PC-9 (cell line): ENCODE measurements around the gene JARID2. TPM values are rescaled to one million over a fixed set of nuclear protein-coding genes. Genes with fewer than 3 reads are reported as not detected.

ENCODE experiments used
- BruUV-seq: library from RNA; stranded (reverse); fragments of 400-500 nt; replicated peaks from 2 replicates; lab custom pipeline; 2021; lab: Mats Ljungman, UMichigan
- CTCF ChIA-PET: fragments of 300-600 bp; sonication (Branson Sonifier 250); formaldehyde crosslinking; loops from one replicate; lab custom pipeline; 2022; ENCODE audit warnings: antibody characterized with exemption; lab: Charles Lee
- POLR2A ChIA-PET: fragments of 300-600 bp; sonication (Branson Sonifier 250); formaldehyde crosslinking; loops from one replicate; lab custom pipeline; 2022; ENCODE audit warnings: antibody characterized with exemption; ENCODE audit not compliant: unreplicated experiment; lab: Charles Lee
- DNase-seq, 2 experiments: peaks; one replicate each; pipeline versions ENCODE4 v3.0.0 to v3.0.0-alpha.2; 2015 to 2022; ENCODE audit warnings: mixed read lengths in 1 of 2
- H2AFZ ChIP-seq: fragments of 200-600 bp; sonication (generic); 2 replicates; pipeline ENCODE4 v1.8.1; 2017; ENCODE audit warnings: antibody characterized with exemption
- H3F3A ChIP-seq: fragments of 200-600 bp; sonication (generic); 2 replicates; pipeline ENCODE4 v1.8.1; 2017; ENCODE audit warnings: antibody characterized with exemption, mild to moderate bottlenecking, low read depth; ENCODE audit not compliant: insufficient read depth
- H3K27ac ChIP-seq: fragments of 200-600 bp; sonication (generic); 2 replicates; pipeline ENCODE4 v1.6.1; 2016; ENCODE audit warnings: mixed run types
- H3K27me3 ChIP-seq: fragments of 200-600 bp; sonication (generic); 2 replicates; pipeline ENCODE4 v1.6.1; 2016; ENCODE audit warnings: low read depth, mixed run types; ENCODE audit not compliant: insufficient read depth
- H3K36me3 ChIP-seq: fragments of 200-600 bp; sonication (generic); 2 replicates; pipeline ENCODE4 v1.6.1; 2016; ENCODE audit warnings: low read depth, mixed run types
- H3K4me1 ChIP-seq: fragments of 200-600 bp; sonication (generic); replicated peaks from 2 replicates; pipeline ENCODE4 v1.6.1; 2016; ENCODE audit warnings: mixed run types; ENCODE audit not compliant: insufficient read depth
- H3K4me2 ChIP-seq: fragments of 200-600 bp; sonication (generic); 2 replicates; pipeline ENCODE4 v1.6.1; 2017; ENCODE audit warnings: mixed run types
- H3K4me3 ChIP-seq: fragments of 200-600 bp; sonication (generic); 2 replicates; pipeline ENCODE4 v1.6.1; 2016; ENCODE audit warnings: mixed run types
- H3K79me2 ChIP-seq: fragments of 200-600 bp; sonication (generic); 2 replicates; pipeline ENCODE4 v1.6.1; 2017; ENCODE audit warnings: low read depth, mixed run types
- H3K9me2 ChIP-seq: fragments of 200-600 bp; sonication (generic); 2 replicates; pipeline ENCODE4 v1.8.1; 2017; ENCODE audit warnings: mild to moderate bottlenecking; ENCODE audit not compliant: insufficient read depth
- H3K9me3 ChIP-seq: fragments of 200-600 bp; sonication (generic); 2 replicates; pipeline ENCODE4 v1.8.1; 2016; ENCODE audit warnings: low read depth; ENCODE audit not compliant: insufficient read depth
- H4K20me1 ChIP-seq: fragments of 200-600 bp; sonication (generic); 2 replicates; pipeline ENCODE4 v1.8.1; 2017; ENCODE audit not compliant: insufficient read depth
- EZH2 ChIP-seq: fragments of 200-600 bp; sonication (generic); IDR thresholded peaks from 2 replicates; pipeline ENCODE4 v1.8.0; 2017; ENCODE audit warnings: antibody characterized with exemption, low read depth
- intact Hi-C: fragments of 100-400 bp; cut with micrococcal nuclease; formaldehyde crosslinking; loops from one replicate; pipeline ENCODE4 v1.10.0; 2022; ENCODE audit not compliant: unreplicated experiment
- total RNA-seq: library from RNA; stranded (reverse); gene quantifications from 2 replicates; pipeline ENCODE4 v1.2.3, GENCODE V29; 2021
- TF ChIP-seq, protein P1 (sequence below): fragments of 200-600 bp; sonication (generic); conservative IDR thresholded peaks from 2 replicates; pipeline ENCODE4 v1.6.1; 2017; ENCODE audit warnings: mixed run types, antibody characterized with exemption, mild to moderate bottlenecking, moderate library complexity

JARID2 gene
- total RNA-seq, 1 experiment from 2014 or later = 35.0 TPM

DNA sequence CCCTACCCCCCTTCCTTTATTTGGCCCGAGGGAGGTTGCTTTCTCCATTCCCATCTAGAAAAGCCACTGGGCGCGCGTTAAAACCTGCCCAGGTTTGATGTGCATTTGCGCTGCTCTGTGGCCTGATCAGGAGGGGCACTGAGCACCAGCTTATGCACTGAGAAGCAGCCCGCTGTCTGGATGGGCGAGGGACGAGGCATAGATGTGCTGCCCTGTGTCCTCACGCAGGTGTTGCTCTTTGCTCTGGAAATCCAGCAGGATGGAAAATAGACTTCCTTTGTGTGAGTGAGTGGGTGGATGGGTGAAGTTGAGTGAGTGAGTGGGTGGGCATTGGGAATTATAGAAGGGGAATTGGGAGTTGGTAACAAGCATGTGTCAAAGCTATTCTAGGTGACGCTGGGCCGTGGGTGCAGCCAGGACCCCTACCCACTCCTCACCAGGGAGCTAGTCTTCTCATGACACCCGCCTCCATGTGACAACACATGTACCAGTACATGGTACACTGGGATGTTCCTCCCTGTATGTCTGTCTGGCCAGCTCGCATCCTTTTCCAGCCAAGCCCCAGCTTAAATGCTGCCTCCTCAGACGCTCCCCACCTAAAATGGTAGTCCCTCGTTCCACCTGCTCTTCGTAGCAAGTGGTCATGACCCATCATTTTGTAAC, 254.3 kb downstream of the JARID2 start:
- no peak for TF ChIP-seq EZH2
- TF ChIP-seq, protein P1, sequence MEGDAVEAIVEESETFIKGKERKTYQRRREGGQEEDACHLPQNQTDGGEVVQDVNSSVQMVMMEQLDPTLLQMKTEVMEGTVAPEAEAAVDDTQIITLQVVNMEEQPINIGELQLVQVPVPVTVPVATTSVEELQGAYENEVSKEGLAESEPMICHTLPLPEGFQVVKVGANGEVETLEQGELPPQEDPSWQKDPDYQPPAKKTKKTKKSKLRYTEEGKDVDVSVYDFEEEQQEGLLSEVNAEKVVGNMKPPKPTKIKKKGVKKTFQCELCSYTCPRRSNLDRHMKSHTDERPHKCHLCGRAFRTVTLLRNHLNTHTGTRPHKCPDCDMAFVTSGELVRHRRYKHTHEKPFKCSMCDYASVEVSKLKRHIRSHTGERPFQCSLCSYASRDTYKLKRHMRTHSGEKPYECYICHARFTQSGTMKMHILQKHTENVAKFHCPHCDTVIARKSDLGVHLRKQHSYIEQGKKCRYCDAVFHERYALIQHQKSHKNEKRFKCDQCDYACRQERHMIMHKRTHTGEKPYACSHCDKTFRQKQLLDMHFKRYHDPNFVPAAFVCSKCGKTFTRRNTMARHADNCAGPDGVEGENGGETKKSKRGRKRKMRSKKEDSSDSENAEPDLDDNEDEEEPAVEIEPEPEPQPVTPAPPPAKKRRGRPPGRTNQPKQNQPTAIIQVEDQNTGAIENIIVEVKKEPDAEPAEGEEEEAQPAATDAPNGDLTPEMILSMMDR = no peak
- Histone ChIP-seq H3K9me2 (no peaks in the 10 kb centered on the region), H3K79me2 (no peaks in the 10 kb centered on the region), H3K4me3 (no peak overlapping the region), H3K4me2 (no peak overlapping the region), H3K27me3 (no peaks in the 10 kb centered on the region), H3K36me3 (no peaks in the 10 kb centered on the region; the same call in 1 of the 2 replicates), H2AFZ (no peak overlapping the region), H3K27ac (no peak overlapping the region), H3K9me3 (no peaks in the 10 kb centered on the region), H3K4me1 (no peaks in the 10 kb centered on the region), H4K20me1 (peaks cover 6% of the 10 kb centered on the region), H3F3A (no peaks in the 10 kb centered on the region)
- DNase-seq = no peak
- intact Hi-C loops = no loop called here
- BruUV-seq = no TSS peak
- ChIA-PET CTCF (no interaction called here), POLR2A (no interaction called here)

GRCh38 chr6:15500901-15501825, 255.3 kb downstream of the JARID2 start:
- Histone ChIP-seq H3K4me2 (no peak overlapping the region), H3K27me3 (no peaks in the 10 kb centered on the region), H3K79me2 (no peaks in the 10 kb centered on the region), H3K9me2 (no peaks in the 10 kb centered on the region), H3K4me3 (no peak overlapping the region), H3K9me3 (no peaks in the 10 kb centered on the region), H3K27ac (no peak overlapping the region), H3K4me1 (no peaks in the 10 kb centered on the region), H3K36me3 (no peaks in the 10 kb centered on the region; the same call in 1 of the 2 replicates), H3F3A (no peaks in the 10 kb centered on the region), H4K20me1 (peaks cover 6% of the 10 kb centered on the region), H2AFZ (no peak overlapping the region)
- ChIA-PET POLR2A (no interaction called here), CTCF (no interaction called here)
- no peak for DNase-seq
- intact Hi-C loops = no loop called here
- BruUV-seq = no TSS peak
- TF ChIP-seq EZH2 = no peak
- TF ChIP-seq, protein P1 = no peak

- H3K27me3 ChIP-seq = no peaks in the 10 kb centered on the region
- H3K4me3 ChIP-seq = no peak overlapping the region
- peaks cover 6% of the 10 kb centered on the region for H4K20me1 ChIP-seq
- POLR2A ChIA-PET = no interaction called here
- DNase-seq = no peak
- H2AFZ ChIP-seq = no peak overlapping the region
- no peaks in the 10 kb centered on the region for H3K79me2 ChIP-seq
- H3K27ac ChIP-seq = no peak overlapping the region
- no peaks in the 10 kb centered on the region for H3F3A ChIP-seq
- H3K9me2 ChIP-seq = no peaks in the 10 kb centered on the region
- H3K4me1 ChIP-seq = no peaks in the 10 kb centered on the region
- TF ChIP-seq EZH2 = no peak
- TF ChIP-seq, protein P1 = no peak
- no peaks in the 10 kb centered on the region; the same call in 1 of the 2 replicates for H3K36me3 ChIP-seq
- CTCF ChIA-PET = no interaction called here
- H3K4me2 ChIP-seq = no peak overlapping the region
- no peaks in the 10 kb centered on the region for H3K9me3 ChIP-seq
- intact Hi-C loops = no loop called here
- no TSS peak for BruUV-seq
These were observed 256.1 kb downstream of the JARID2 start for GRCh38 chr6:15501826-15502445.
